M059J (cell line): ENCODE data around the gene FAM240A. TPM values are rescaled to one million over a fixed set of nuclear protein-coding genes. Genes with fewer than 3 reads are reported as not detected.

Source experiments
- DNase-seq: peaks from one replicate; pipeline ENCODE4 v3.0.0-alpha.2; 2012; ENCODE audit warnings: low read depth
- total RNA-seq: library from RNA; depleted of rRNA; stranded (reverse); fragments of >200 nt; shearing (Covaris generic); gene quantifications from 2 replicates; pipeline ENCODE4 v1.2.3, GENCODE V29; 2014

Gene FAM240A
- total RNA-seq, 1 experiment from 2014 or later = not detected

DNA sequence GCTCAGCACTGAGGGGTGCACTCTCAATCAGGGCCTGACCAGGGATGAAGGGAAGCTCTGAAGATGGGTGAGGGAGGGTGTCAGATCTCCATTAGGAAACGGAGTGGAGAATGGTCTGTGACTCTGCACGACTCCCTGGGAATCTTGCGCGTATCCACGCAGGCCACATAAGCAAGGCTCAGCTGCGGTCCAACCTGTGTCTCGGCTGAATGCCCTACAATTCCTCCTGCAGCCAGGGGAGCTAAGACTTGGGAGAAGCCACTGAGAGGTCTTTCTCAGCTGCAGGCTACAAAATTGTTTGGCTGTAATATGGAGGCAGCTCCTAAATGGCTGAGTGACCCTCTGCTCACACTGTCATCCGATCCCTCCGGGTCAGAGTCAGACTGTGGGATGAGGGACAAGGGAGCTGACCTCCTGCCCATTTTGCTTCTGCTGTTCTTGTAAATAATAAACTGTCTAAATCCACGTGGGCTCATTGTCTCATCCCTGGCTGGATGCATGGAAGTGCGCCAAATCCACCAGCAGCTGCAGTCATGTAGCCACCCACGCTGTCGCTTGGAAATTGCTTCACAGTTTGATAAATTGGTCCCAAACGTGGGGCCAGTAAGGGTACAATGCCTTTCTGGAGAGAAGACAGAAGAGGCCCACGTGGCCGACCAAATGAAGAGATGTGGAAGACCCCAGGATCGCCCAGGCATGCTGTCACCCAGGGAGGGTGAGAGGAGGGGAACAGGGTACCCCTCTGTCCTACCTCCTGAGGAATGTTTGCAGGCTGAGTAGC lies 50.6 kb downstream of the FAM240A start:
- DNase-seq = peak; percentile 55

DNA sequence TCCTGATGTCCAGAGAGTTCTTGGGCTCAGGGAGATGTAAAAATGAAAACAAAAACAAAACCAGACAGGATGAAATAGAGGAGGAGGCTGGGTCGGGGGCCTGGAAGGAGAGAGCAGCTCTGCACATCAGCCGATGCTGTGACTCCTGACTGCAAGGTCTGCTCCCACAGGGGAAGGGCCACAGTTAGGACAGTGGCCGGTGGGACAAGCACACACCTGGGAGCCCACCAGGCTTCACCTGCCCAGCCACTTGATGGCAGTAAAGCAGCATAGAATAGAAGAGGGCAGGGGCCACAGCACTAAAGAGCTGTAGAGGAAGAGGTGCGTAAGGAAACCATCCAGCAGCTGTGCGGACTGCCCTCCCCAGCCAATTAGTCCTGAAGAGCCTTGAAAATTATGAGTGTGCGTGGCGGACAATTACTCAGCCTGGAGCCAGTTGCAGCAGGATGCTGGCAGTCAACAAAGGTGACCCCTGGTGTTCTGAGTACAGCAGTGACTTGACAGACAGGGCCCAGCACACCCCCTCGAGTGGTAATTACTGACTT lies 51.3 kb downstream of the FAM240A start:
- DNase-seq = peak; percentile 73

DNA sequence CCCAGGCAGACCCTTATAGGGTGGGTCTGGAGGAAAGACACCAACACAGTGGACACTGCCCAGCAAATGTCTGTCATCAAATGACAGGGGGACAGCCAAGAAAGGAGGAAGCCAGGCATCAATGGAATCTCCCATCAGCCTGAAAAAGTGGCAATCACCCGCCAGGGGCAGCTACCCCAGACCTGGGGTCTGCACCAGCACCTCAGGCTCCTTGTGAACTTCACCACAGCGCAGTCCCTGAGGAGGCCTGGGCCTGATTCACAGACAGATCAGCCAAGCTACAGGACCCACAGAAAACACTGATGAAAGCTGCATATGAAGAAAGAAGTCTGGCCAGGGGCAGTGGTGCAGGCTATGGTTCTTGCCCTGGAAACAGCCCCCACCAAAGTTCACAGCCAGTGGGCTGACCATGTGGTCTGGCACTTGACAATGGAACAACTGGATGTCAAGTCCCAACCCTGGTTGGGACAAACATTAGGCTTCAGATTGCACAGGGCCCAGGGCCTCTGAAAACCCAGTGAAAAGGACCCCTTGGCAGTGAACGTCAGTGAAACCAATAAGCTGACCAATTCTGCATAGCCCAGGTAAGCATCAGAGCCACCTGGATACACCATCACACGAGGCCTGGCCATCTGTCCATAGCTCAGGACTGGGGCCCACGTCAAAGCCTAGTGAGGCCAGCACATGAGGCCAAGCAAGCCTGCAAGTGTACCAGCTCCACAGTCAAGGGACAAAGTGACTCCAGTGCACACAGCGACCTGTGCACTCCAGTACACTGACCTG lies 52.1 kb downstream of the FAM240A start:
- no peak for DNase-seq

DNA sequence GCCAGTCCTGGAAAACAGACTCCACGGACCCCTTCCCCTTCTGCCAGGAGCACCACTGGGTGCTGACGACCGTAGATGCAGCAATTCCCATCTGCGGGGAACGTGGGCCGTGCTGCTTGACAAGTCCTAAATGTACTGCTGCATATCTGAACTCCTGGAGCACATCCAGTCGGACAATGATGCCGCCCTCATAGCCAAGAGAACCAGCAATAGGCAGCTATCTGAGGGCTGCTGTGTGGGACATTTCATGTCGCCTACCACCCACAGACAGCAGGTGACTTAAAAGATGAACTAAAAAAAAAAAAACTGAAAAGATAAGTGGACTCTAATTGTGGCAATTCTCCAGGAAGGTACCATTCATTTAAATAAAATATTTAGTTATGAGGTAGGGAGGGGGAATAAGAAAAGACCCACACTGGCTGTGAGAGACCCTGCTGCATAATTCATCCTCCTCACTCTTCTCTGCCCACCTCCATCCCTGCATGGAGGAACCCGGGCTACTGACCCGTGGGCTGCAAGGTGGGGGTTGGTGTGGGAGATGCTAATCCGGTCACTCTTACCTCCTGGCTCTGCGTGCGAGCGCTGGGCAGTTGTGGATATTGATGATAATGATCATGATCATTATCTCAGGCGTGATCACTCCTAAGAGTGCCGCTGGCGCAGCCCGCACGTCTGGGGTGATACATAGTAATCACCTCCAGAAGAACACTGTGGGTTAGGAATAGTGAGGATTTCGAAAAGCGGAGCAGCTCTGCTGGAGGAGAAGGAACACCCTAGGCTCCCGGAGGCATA lies 52.8 kb downstream of the FAM240A start:
- DNase-seq = no peak

DNA sequence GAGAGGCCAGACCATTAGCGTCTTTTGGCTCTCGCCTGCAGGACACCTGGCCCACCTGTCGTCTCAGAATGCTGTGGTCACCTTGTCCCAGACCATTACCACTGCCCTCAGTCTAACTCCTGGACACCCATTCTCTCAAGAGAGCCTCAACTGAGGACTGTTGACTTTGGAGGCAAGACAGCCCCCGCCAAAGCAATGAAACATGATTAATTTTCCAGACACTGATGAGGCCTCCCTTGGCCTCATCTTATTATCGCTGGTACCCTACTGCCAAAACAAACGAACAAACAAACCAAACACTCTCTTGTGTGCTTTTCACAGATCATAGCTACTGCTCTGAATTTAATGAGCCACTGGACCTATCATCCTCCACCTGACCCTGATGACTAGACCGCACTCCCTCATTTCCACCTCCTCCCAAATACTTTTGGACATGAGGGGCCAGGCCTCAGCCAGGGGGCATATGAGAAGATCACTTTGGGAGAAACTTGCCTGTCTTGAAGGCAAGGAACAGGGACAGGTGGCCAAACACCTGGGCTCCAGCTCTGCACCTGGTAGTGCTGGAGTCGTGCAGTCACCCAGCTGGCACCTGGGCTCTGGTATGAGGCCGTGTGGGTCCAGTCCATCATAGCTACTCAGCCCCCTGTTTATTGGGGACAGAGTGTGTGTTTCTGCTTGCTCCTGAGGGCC lies 53.6 kb downstream of the FAM240A start:
- no peak for DNase-seq

DNA sequence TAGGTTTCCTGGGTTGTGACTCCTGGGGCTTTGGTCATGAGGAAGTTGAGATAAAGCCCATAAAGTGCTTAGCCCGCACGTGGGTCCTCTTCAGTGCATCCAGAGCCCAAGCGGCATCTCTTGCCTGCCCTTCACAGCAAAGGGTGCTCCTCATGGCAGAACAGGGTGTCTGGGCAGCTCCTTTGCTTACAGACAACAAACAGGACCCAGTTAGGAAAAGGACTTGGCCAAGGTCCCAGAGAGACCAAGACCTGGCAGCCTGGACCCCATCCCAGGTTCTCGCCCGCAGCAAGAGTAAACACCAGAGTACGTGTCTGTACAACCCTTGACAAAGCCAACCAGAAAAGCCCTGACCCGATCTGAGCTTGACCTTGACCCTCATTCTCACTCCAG lies 54.1 kb downstream of the FAM240A start:
- no peak for DNase-seq

DNA sequence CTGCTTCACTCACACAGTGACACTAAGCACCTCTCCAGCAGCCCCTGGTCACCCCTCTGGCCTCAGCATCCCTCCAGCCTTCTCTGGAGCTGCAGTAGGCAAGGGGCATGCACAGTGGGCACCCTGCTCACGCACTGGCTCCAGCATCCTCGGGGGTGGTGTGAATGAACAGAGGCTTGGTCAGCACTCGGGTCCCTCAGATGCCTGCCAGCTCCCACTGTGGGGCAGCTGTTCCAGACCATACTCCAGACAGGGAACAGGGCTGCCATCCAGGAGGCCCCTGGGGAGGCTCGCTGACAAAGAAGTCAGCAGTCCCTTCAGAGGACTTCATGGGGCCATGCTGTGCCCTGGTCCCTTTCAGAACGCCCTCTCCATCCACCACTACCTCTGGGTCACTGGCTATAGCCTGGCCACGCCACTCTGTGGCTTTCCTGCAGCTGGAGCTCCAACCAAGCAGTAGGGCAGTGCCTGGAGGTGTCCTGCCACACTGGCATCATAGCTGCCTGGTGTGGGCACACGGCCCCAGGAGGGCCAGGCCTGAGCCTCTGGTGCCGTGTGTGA lies 54.8 kb downstream of the FAM240A start:
- DNase-seq = no peak

DNA sequence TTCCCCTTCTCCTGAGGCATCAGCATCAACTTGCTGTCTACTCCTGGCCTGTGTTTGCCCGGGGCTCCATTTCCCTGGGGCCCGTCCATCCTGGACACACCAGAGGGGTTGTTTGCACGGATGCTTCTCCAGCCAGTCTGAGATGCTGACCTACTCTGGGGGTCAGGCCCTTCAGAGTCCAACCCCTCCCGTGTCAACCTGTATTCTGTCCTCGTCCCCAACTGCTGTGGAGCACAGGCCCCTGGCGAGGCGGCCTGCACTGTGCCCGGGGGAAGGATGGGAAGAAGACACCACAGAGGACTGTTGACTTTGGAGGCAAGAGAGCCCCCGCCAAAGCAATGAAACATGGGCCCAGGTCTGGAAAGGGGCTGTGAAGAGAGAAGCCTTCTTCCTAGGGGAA lies 55.3 kb downstream of the FAM240A start:
- no peak for DNase-seq

DNA sequence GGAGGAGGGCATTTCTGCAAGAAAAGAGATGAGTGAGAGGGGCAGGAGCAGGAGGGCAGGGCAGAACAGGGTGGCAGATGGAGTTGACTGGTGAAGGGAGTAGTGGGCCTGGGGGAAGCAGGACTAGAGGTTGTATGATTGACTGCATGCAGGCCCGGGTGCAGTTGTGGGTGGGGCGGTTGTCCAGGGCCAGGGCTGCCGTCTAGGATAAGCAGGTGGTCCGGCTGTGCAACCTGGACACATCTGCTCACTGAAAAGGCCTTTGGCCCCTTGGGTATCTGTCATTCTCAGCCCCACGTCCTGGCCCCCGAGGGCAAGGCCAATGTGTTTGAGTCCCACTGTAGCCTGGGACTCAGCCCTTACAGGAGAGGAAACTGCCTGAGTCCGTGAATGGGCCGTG lies 55.8 kb downstream of the FAM240A start:
- no peak for DNase-seq

DNA sequence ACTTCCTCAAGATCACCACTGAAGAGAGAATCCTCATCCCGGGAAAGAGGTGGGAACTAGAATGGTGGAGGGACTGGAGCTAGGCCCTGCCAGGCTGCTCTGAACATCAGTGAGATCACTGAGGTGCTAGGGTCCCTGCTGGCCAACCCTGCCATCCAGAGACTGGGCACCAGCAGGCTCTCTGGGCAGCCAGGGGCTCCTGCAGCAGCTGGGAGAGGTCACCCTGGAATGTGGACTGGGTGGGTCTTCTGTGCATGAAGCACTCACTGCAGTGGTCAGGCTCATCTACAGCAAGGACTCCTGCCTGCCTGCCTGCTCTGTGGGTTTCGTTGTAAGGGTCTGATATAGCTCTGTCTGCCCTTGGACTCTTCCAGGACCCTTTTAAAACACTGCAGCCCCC lies 56.3 kb downstream of the FAM240A start:
- no peak for DNase-seq

DNA sequence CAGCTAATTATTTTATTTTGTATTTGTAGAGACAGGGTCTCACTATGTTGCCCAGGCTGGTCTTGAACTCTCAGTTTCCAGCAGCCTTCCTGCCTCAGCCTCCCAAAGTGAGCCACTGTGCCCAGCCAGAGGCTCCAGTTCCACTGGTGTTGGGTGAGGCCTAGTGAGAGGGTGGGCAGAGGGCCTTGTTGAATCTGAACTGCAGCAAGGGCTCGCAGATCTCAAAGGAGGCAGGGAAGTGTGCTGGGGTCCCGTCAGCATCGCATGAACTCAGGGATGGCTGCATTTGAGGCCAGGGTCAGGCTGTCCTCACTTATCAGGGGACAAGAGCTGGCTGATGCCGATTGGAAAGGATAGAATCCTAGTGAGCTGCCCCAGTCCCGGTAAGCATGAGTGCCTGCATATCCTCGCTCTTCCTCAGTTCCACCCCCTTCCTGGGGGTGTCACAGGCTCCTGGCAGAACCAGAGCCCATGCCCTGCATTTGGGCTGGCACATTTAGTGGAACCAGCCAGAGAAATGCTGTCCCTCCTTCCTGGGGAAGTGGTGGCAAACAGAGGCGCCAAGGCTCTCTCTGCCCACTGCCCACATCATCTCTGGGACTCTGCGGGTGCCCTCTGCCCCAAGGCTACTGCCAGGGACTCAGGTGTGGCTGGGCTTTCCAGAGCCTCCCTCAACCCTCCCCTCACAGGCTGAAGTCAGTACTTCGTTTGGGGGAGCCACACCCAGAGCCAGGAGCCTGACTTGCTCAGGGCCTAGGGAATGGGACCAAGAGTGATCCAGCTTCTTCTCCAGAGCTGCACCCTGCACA lies 57.1 kb downstream of the FAM240A start:
- no peak for DNase-seq

DNA sequence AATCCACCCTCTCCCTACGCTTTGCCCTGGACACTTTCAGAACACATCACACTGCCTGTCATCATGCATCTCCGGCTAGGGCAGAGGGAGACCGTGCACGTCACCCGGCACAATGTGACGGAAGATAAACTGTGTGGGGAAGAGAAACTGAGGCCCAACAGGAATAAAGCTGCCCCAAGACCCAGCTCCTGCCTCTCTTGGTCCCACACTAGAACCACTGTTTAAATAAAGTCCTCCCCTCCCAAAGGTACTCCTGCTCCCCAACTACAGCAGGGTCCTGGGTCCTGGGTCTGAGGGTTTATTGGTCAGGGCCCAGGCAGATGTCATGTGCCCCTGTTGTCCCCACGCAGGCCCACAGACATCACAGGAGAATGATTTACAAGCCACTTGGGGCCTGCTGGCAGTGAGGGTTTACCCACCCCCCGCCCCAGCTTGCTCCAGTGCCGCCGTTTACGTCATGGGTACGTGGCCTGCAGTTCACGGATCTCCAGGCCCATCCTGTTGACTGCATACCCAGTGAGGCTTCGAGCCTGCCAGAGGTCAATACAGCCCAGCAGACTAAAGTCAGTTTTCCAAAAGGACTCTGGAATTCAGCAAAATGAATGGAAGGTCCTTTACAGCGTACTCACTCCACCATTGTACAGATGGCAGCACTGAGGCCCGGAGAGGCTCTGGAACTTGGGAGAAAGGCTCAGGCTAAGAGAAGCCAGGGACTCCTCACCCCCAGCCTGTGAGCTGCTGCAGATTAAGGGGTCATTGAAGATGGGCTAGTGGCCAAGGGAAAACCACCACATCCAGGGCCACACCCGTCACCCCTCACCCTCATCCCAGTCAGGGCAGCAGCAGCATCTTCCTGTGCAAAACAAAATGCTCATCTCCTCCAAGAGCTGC lies 57.9 kb downstream of the FAM240A start:
- DNase-seq = no peak

DNA sequence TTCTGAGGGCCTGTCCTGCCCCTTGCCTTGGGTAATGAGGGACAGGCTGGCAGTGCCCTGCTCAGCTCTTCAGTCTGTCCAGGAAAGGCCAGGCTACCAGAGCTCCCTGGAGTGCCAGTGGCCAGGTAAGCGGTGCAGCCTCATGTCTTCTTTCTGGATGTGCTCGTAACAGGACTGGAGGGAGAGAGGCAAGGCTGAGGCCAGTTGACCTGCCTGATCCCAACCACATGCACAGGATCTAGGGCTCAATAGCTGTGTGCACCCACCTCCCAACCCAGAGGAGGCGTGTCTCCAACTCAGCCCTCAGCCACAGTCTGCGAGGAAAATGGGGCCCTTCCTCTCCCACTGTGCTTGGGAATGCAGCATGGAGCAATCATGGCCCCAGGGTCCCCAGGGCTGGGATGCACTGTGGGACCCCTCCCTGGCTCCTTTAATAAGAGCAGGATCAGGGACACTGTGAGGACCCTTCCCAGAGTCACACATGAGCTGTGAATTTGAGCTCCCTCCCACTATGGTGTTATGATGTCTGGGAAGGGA lies 58.6 kb downstream of the FAM240A start:
- DNase-seq = no peak

DNA sequence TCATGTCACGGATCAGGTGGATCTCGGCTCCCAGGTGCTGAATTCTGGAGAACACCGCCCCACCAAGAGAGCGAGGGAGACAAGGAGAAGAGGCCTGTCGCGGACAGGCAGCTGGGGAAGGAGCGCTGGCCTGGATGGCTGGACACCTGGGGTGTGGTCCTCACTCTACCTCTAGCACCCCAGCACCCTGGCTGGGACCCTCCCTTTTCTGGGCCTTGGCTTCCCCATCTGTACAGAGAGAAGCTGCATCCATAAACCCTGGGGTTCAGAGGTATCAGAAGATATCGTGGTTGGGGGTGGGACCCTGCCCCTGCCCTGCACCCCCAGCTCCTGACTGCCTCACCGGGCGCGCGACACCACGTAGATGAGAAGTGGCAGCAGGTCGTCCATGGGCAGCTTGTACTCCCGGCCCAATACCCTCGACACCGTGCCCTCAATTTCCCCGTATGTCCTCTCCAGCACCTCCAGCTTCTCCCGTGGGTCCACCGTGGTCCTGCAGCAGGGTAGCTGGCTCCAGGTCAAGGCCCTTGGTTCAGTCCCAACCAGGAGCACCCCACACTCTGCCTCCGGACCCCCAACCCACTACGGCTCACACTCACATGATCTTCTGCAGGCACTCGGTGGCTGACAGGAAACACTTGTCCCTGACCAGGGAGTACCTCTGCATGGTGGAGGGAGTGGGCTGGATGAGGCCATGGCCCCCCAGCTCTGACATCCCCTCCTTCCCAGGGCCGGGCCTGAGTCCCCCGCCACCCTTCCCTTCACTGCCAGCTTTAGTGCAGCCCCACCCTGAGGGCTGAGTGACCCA lies 59.4 kb downstream of the FAM240A start:
- no peak for DNase-seq

DNA sequence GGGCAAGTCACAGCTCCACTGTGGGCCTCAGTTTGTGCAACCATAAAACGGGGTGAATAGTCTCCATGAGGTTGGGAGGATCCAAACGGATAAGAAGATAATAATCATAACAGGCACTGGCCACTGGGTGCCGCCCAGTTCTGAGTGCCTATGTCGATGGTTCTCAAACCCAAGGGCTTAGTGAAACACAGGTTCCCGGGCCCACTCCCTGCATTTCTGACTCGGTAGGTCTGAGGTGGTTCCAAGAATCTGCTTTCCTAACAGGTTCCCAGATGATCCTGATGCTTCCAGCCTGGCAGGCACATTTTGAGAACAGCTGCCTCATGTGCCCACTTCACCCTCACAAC lies 60.0 kb downstream of the FAM240A start:
- DNase-seq = no peak

DNA sequence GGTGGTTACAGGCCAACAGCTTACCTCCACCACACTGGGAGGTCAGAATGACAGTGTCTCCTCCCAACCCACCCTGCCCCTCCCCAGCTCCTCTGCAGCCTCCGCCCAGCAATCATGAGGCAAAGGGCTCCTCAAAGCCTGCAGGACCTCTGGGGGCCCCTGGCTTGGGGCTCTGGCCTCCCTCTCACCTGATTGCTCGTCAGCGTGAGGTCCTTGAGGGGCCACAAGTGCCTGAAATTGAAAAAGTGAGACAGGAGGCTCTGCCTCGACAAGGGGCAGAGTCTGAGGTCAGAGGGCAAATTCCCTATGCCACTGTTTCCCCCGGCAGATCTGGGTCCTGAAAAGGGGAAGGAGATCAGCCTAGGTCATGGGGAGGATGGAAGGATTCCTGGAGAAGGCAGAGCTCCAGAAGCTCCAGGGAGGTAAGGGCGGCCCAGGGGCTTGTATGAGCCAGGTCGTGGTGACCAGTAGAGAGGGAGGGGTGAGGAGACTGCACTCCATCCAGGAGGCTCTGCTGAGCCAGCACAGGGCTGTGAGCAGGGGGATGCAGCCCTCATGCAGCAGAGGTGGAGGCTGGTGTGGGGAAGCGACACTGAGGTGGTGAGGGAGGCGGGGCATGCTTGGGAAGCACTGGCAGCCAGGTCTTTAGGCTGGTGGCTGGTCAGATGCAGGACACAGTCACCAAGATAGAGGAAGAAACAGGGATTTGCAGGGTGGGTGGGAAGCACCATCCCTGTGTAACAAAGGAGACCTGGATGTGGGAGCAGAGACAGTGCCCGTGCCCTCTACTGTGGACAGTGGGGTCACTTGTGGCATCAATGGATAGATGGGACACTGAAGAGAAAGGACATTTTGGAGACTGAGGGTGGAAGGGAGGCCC lies 61.1 kb downstream of the FAM240A start:
- no peak for DNase-seq
